Stimulated activated naive B cell treated with anti-CD40 and anti-IgM and Interleukin-4, amounts not matched to agents 10 μg/mL and 1 μg/mL and 100 μg/mL, for 72 hours (primary cell): ENCODE measurements around the gene AGBL1.
"Not testable (repeated sequence)": the region's sequence is repeated elsewhere in the genome, so short reads cannot be mapped to it uniquely, and the experiment has no call there.

Source experiments
- ATAC-seq, 2 donors: fragments of 150-1000 bp; cut with Tn5 transposase; replicated peaks; 2 replicates each; pipeline ENCODE4 v1.10.0; 2021; ENCODE audit warnings: moderate library complexity in 1 of 2
- DNase-seq: peaks from one replicate; pipeline ENCODE4 v3.0.0; 2021
- H3K27ac Mint-ChIP-seq: one replicate; pipeline ENCODE4 v1.8.0; 2022; ENCODE audit warnings: mild to moderate bottlenecking, mixed read lengths
- H3K27me3 Mint-ChIP-seq, 2 donors: one replicate each; pipeline ENCODE4 v1.8.0; 2022; ENCODE audit warnings: mixed read lengths in 2 of 2
- H3K36me3 Mint-ChIP-seq, 2 donors: one replicate each; pipeline ENCODE4 v1.8.0; 2022; ENCODE audit warnings: mixed read lengths in 2 of 2, mild to moderate bottlenecking in 1 of 2
- H3K4me1 Mint-ChIP-seq, 2 donors: one replicate each; pipeline ENCODE4 v1.8.0; 2022; ENCODE audit warnings: mixed read lengths in 2 of 2, mild to moderate bottlenecking in 1 of 2
- H3K4me3 Mint-ChIP-seq, 2 donors: one replicate each; pipeline ENCODE4 v1.8.0; 2022; ENCODE audit warnings: mild to moderate bottlenecking in 2 of 2, mixed read lengths in 2 of 2, moderate library complexity in 1 of 2
- H3K9me3 Mint-ChIP-seq, 2 donors: one replicate each; pipeline ENCODE4 v1.8.0; 2022; ENCODE audit warnings: mixed read lengths in 2 of 2, mild to moderate bottlenecking in 1 of 2

Gene AGBL1

GRCh38 chr15:86121568-86122225 lies 42.0 kb downstream of the AGBL1 start:
- DNase-seq (no peak), ATAC-seq (no peak)
- Mint-ChIP-seq H3K4me1 (no peaks in the 10 kb centered on the region), H3K4me3 (no peak overlapping the region), H3K9me3 (no peaks in the 10 kb centered on the region), H3K27me3 (peaks cover 0 to 7% of the 10 kb centered on the region in 2 donors), H3K27ac (no peak overlapping the region), H3K36me3 (no peaks in the 10 kb centered on the region)

- H3K27ac Mint-ChIP-seq, H3K9me3 Mint-ChIP-seq, H3K36me3 Mint-ChIP-seq, H3K4me3 Mint-ChIP-seq, H3K27me3 Mint-ChIP-seq, DNase-seq, ATAC-seq, H3K4me1 Mint-ChIP-seq: not testable (repeated sequence)
Observed at GRCh38 chr15:86122691-86123391, 43.2 kb downstream of the AGBL1 start.

GRCh38 chr15:86125775-86126174 lies 46.1 kb downstream of the AGBL1 start:
- DNase-seq (no peak), ATAC-seq (no peak)
- Mint-ChIP-seq H3K27ac (no peak overlapping the region), H3K4me3 (no peak overlapping the region), H3K9me3 (no peaks in the 10 kb centered on the region), H3K27me3 (peaks cover 0 to 9% of the 10 kb centered on the region in 2 donors), H3K36me3 (no peaks in the 10 kb centered on the region), H3K4me1 (no peaks in the 10 kb centered on the region)

- no peak for ATAC-seq
- H3K36me3 Mint-ChIP-seq = no peaks in the 10 kb centered on the region
- no peak overlapping the region for H3K27ac Mint-ChIP-seq
- H3K4me3 Mint-ChIP-seq = no peak overlapping the region
- H3K4me1 Mint-ChIP-seq = no peaks in the 10 kb centered on the region
- H3K9me3 Mint-ChIP-seq = peaks cover 0 to 1% of the 10 kb centered on the region in 2 donors
- DNase-seq = no peak
- H3K27me3 Mint-ChIP-seq = peaks cover 0 to 15% of the 10 kb centered on the region in 2 donors
Observed at GRCh38 chr15:86127547-86127946, 47.9 kb downstream of the AGBL1 start.

GRCh38 chr15:86135041-86135440 lies 55.4 kb downstream of the AGBL1 start:
- Mint-ChIP-seq H3K4me1 (no peaks in the 10 kb centered on the region), H3K36me3 (no peaks in the 10 kb centered on the region), H3K27ac (no peak overlapping the region), H3K4me3 (no peak overlapping the region), H3K9me3 (peaks cover 0 to 1% of the 10 kb centered on the region in 2 donors), H3K27me3 (peaks cover 0 to 7% of the 10 kb centered on the region in 2 donors)
- DNase-seq (no peak), ATAC-seq (no peak)

- H3K36me3 Mint-ChIP-seq = no peaks in the 10 kb centered on the region
- H3K4me3 Mint-ChIP-seq = no peak overlapping the region
- H3K27me3 Mint-ChIP-seq = peaks cover 0 to 6% of the 10 kb centered on the region in 2 donors
- H3K27ac Mint-ChIP-seq = no peak overlapping the region
- ATAC-seq (no peak), DNase-seq (no peak)
- H3K9me3 Mint-ChIP-seq = peaks cover 0 to 4% of the 10 kb centered on the region in 2 donors
- H3K4me1 Mint-ChIP-seq = no peaks in the 10 kb centered on the region
Observed at GRCh38 chr15:86136861-86137260, 57.2 kb downstream of the AGBL1 start.

- Mint-ChIP-seq H3K9me3 (peaks cover 0 to 6% of the 10 kb centered on the region in 2 donors), H3K4me1 (no peaks in the 10 kb centered on the region), H3K27me3 (no peaks in the 10 kb centered on the region), H3K27ac (no peak overlapping the region), H3K4me3 (no peak overlapping the region), H3K36me3 (no peaks in the 10 kb centered on the region)
- DNase-seq (no peak), ATAC-seq (no peak)
Observed at GRCh38 chr15:86138798-86139197, 59.1 kb downstream of the AGBL1 start.

GRCh38 chr15:86139828-86140227 lies 60.2 kb downstream of the AGBL1 start:
- H3K4me1 Mint-ChIP-seq = no peaks in the 10 kb centered on the region
- no peaks in the 10 kb centered on the region for H3K27me3 Mint-ChIP-seq
- DNase-seq (no peak), ATAC-seq (peak in 1 of 2 donors; percentile 31)
- no peaks in the 10 kb centered on the region for H3K36me3 Mint-ChIP-seq
- no peak overlapping the region for H3K27ac Mint-ChIP-seq
- H3K4me3 Mint-ChIP-seq = no peak overlapping the region
- H3K9me3 Mint-ChIP-seq = peaks cover 3 to 9% of the 10 kb centered on the region in 2 donors

GRCh38 chr15:86154705-86155104 lies 75.0 kb downstream of the AGBL1 start:
- peaks cover 11 to 20% of the 10 kb centered on the region in 2 donors for H3K9me3 Mint-ChIP-seq
- no peaks in the 10 kb centered on the region for H3K36me3 Mint-ChIP-seq
- H3K4me1 Mint-ChIP-seq = no peaks in the 10 kb centered on the region
- H3K27ac Mint-ChIP-seq = no peak overlapping the region
- ATAC-seq (no peak), DNase-seq (no peak)
- H3K27me3 Mint-ChIP-seq = no peaks in the 10 kb centered on the region
- H3K4me3 Mint-ChIP-seq = no peak overlapping the region

- H3K27ac Mint-ChIP-seq = no peak overlapping the region
- H3K4me3 Mint-ChIP-seq = no peak overlapping the region
- no peaks in the 10 kb centered on the region for H3K36me3 Mint-ChIP-seq
Observed at GRCh38 chr15:86155551-86155950, 75.9 kb downstream of the AGBL1 start.

GRCh38 chr15:86157606-86158293 lies 78.1 kb downstream of the AGBL1 start:
- Mint-ChIP-seq H3K36me3 (no peaks in the 10 kb centered on the region), H3K9me3 (peaks cover 4% of the 10 kb centered on the region in 2 donors), H3K4me1 (no peaks in the 10 kb centered on the region), H3K27ac (no peak overlapping the region), H3K27me3 (no peaks in the 10 kb centered on the region), H3K4me3 (no peak overlapping the region)
- ATAC-seq (no peak), DNase-seq (no peak)

More at GRCh38 chr15:86155551-86155950, 75.9 kb downstream of the AGBL1 start:
- DNase-seq (no peak), ATAC-seq (no peak)
- peaks cover 5 to 16% of the 10 kb centered on the region in 2 donors for H3K9me3 Mint-ChIP-seq
- no peaks in the 10 kb centered on the region for H3K4me1 Mint-ChIP-seq
- no peaks in the 10 kb centered on the region for H3K27me3 Mint-ChIP-seq

- no peak overlapping the region for H3K27ac Mint-ChIP-seq
- H3K27me3 Mint-ChIP-seq = no peaks in the 10 kb centered on the region
- no peaks in the 10 kb centered on the region for H3K36me3 Mint-ChIP-seq
- DNase-seq (no peak), ATAC-seq (no peak)
- H3K4me1 Mint-ChIP-seq = no peaks in the 10 kb centered on the region
- H3K4me3 Mint-ChIP-seq = no peak overlapping the region
- H3K9me3 Mint-ChIP-seq = peaks cover 0 to 4% of the 10 kb centered on the region in 2 donors
Observed at GRCh38 chr15:86159468-86159867, 79.8 kb downstream of the AGBL1 start.

- Mint-ChIP-seq H3K4me1 (no peaks in the 10 kb centered on the region), H3K27me3 (peaks cover 3 to 7% of the 10 kb centered on the region in 2 donors), H3K36me3 (no peaks in the 10 kb centered on the region), H3K27ac (no peak overlapping the region), H3K9me3 (peaks cover 0 to 4% of the 10 kb centered on the region in 2 donors), H3K4me3 (no peak overlapping the region)
- ATAC-seq (no peak), DNase-seq (no peak)
Observed at GRCh38 chr15:86161250-86161649, 81.6 kb downstream of the AGBL1 start.

GRCh38 chr15:86162172-86162591 lies 82.5 kb downstream of the AGBL1 start:
- no peak overlapping the region for H3K4me3 Mint-ChIP-seq
- DNase-seq = no peak
- H3K4me1 Mint-ChIP-seq = no peaks in the 10 kb centered on the region
- H3K9me3 Mint-ChIP-seq = peaks cover 0 to 4% of the 10 kb centered on the region in 2 donors
- H3K27me3 Mint-ChIP-seq = peaks cover 3 to 7% of the 10 kb centered on the region in 2 donors
- no peaks in the 10 kb centered on the region for H3K36me3 Mint-ChIP-seq
- ATAC-seq = no peak
- H3K27ac Mint-ChIP-seq = no peak overlapping the region
